ENCODE data around the gene DHRS3. TPM values are rescaled to one million over a fixed set of nuclear protein-coding genes. Genes with fewer than 3 reads are reported as not detected.

Gene DHRS3
- total RNA-seq, 4 donors from 2014 or later: 180 to 449 (median 358) TPM

- Histone ChIP-seq H3K4me1 (peaks cover 0 to 81% (median 43%) of the 10 kb centered on the region in 4 donors), H3K9me3 (no peaks in the 10 kb centered on the region), H3K4me3 (no peak overlapping the region), H3K36me3 (peaks cover 0 to 42% (median 0%) of the 10 kb centered on the region in 3 donors), H3K27me3 (no peaks in the 10 kb centered on the region), H3K27ac (peak overlapping the region in 2 of 4 donors; percentile 98)
- TF ChIP-seq POLR2A (IDR thresholded peaks at IDR 0.05) (no peak), EP300 (IDR thresholded peaks at IDR 0.05) (no peak), CTCF (IDR thresholded peaks at IDR 0.05) (no peak)
- 53 to 58% methylated on average over 7 of the region's 7 CpGs for WGBS, 2 donors
- DNase-seq (ENCODE audit: low spot score in 2 of 2): no peak
These were observed 7.1 kb downstream of the DHRS3 start for GRCh38 chr1:12610941-12611340.

- H3K27me3 ChIP-seq: no peaks in the 10 kb centered on the region
- H3K9me3 ChIP-seq: no peaks in the 10 kb centered on the region
- H3K4me3 ChIP-seq: no peak overlapping the region
- TF ChIP-seq EP300 (IDR thresholded peaks at IDR 0.05): no peak
- H3K36me3 ChIP-seq: peaks cover 0 to 42% (median 0%) of the 10 kb centered on the region in 3 donors
- H3K27ac ChIP-seq: peak overlapping the region in 2 of 4 donors; percentile 98
- DNase-seq (ENCODE audit: low spot score in 2 of 2): no peak
- peaks cover 0 to 86% (median 43%) of the 10 kb centered on the region in 4 donors for H3K4me1 ChIP-seq
- WGBS, 2 donors: 55 to 63% methylated on average over 7 of the region's 7 CpGs
These were observed 7.6 kb downstream of the DHRS3 start for GRCh38 chr1:12610305-12610935.

GRCh38 chr1:12609469-12610003 lies 8.5 kb downstream of the DHRS3 start:
- 70 to 77% methylated on average over 5 of the region's 5 CpGs for WGBS, 2 donors
- peaks cover 0 to 88% (median 44%) of the 10 kb centered on the region in 4 donors for H3K4me1 ChIP-seq
- H3K36me3 ChIP-seq: peaks cover 0 to 42% (median 0%) of the 10 kb centered on the region in 3 donors
- peak in 1 of 2 donors; percentile 7 for TF ChIP-seq EP300 (IDR thresholded peaks at IDR 0.05)
- TF ChIP-seq CTCF (IDR thresholded peaks at IDR 0.05): no peak
- H3K4me3 ChIP-seq: no peak overlapping the region
- H3K27ac ChIP-seq: peak overlapping the region in 3 of 4 donors; percentile 52 to 98 (median 98)
- no peaks in the 10 kb centered on the region for H3K27me3 ChIP-seq
- no peak for DNase-seq (ENCODE audit: low spot score in 2 of 2)
- no peaks in the 10 kb centered on the region for H3K9me3 ChIP-seq

GRCh38 chr1:12608311-12608957 lies 9.6 kb downstream of the DHRS3 start:
- Histone ChIP-seq H3K27ac (peak overlapping the region in 2 of 4 donors; percentile 98), H3K27me3 (no peaks in the 10 kb centered on the region), H3K9me3 (no peaks in the 10 kb centered on the region), H3K36me3 (peaks cover 0 to 43% (median 0%) of the 10 kb centered on the region in 3 donors), H3K4me3 (no peak overlapping the region), H3K4me1 (peaks cover 0 to 88% (median 42%) of the 10 kb centered on the region in 4 donors)
- WGBS, 2 donors: 58 to 60% methylated on average over 4 to 5 of the region's 5 CpGs
- no peak for DNase-seq (ENCODE audit: low spot score in 2 of 2)
- no peak for TF ChIP-seq EP300 (IDR thresholded peaks at IDR 0.05)
- TF ChIP-seq CTCF (IDR thresholded peaks at IDR 0.05): no peak
- TF ChIP-seq POLR2A (IDR thresholded peaks at IDR 0.05): no peak

- peaks cover 6 to 88% (median 47%) of the 10 kb centered on the region in 4 donors for H3K4me1 ChIP-seq
These were observed 10.7 kb downstream of the DHRS3 start for GRCh38 chr1:12607263-12607662.

More at GRCh38 chr1:12607263-12607662, 10.7 kb downstream of the DHRS3 start:
- Histone ChIP-seq H3K4me3 (no peak overlapping the region), H3K27ac (peak overlapping the region in 2 of 4 donors; percentile 98), H3K36me3 (peaks cover 0 to 52% (median 0%) of the 10 kb centered on the region in 3 donors), H3K27me3 (no peaks in the 10 kb centered on the region), H3K9me3 (no peaks in the 10 kb centered on the region)
- TF ChIP-seq CTCF (IDR thresholded peaks at IDR 0.05) (no peak), EP300 (IDR thresholded peaks at IDR 0.05) (no peak), POLR2A (IDR thresholded peaks at IDR 0.05) (no peak)
- 49 to 58% methylated on average over 3 of the region's 3 CpGs for WGBS, 2 donors
- no peak for DNase-seq (ENCODE audit: low spot score in 2 of 2)
